GM19238 (cell line): ENCODE results near the gene LIME1.
A peak's percentile ranks its signal among the peaks of the same experiment; 100 is the strongest.

Source experiments
- DNase-seq: peaks from one replicate; pipeline ENCODE4 v3.0.0; 2011; ENCODE audit warnings: low spot score; ENCODE audit not compliant: insufficient read length

Gene LIME1

DNA sequence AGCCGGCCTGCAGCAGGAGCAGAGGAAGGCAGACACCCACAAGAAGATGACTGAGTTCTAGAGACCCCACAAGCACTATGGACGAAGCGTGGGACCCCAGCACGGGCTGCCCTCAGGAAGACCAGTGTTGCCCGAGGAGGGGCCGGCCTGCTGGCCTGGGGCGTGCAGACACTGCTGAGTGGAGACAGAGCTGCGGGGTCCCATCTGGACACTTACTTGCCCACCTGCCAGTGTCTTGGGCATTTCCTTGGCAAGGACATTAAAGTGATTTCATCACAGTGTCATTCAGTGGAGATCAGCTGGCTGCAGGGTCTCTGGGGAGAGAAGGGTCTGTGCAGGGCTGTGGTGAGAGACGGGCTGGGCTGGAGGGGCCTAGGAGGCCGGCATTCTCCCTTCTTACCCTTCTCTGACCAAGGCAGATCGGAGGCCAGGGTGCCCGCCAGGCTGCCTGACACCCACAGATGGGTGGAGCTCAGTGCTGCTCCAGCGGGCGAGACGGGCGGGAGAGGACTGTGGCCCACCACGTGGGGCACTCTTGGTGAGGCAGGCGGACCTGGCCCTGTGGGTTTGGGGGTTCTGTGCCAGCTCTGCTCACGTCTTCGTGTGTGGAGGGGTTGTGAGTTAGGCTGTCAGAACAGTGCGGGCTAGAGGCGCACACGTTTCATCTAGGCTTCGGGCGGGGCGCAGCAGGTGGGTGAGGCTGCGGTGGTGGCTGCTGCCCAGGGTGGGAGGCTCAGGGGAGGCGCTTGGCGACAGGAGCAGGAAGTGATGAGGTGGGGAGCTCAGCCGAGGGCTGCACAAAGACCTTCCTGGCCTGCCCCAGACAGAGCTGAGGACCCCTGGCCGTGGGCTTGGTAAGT lies at the start of gene LIME1:
TSS of gene LIME1 (plus strand) at position 806 of the 860 bp plus-strand sequence. CDS start 886 bp downstream, outside the sequence.
- peak; percentile 71 for DNase-seq

- DNase-seq: no peak
These were observed 48.9 kb upstream of the LIME1 start for GRCh38 chr20:63687419-63688178.

DNA sequence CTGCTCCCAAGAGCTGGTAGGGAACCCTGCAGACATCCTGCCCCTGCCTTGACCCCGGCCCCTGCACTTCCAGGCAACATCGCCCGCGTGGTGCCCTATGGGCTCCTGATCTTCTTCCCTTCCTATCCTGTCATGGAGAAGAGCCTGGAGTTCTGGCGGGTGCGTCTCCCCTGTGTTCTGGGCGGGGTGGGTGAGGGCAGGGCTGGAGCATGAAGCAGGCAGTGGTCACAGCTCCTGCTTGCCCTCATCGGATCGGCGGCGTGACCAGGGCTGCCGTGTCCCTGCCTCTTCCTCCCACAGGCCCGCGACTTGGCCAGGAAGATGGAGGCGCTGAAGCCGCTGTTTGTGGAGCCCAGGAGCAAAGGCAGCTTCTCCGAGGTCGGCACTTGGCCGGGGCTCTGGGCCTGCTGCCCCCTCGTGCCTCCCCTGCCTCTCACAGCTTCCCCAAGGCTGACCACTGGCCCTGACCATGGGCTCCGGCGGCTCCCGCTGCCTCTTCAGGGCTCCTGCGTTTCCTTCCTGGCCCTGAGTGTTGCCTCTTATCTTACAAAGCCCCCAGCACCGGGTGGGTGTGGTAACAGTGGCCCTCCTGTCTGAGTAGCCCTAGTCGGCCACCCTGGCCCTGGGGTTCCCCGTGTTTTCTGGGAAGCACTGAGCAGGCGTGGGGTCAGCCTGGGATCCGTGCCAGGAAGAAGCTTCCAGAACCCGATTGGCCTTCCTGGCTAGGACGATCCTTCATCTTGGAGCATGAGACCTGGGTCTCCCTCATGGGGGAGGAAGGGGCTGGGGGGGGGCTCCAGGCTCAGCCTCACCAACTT lies 48.0 kb upstream of the LIME1 start:
- DNase-seq: no peak

DNA sequence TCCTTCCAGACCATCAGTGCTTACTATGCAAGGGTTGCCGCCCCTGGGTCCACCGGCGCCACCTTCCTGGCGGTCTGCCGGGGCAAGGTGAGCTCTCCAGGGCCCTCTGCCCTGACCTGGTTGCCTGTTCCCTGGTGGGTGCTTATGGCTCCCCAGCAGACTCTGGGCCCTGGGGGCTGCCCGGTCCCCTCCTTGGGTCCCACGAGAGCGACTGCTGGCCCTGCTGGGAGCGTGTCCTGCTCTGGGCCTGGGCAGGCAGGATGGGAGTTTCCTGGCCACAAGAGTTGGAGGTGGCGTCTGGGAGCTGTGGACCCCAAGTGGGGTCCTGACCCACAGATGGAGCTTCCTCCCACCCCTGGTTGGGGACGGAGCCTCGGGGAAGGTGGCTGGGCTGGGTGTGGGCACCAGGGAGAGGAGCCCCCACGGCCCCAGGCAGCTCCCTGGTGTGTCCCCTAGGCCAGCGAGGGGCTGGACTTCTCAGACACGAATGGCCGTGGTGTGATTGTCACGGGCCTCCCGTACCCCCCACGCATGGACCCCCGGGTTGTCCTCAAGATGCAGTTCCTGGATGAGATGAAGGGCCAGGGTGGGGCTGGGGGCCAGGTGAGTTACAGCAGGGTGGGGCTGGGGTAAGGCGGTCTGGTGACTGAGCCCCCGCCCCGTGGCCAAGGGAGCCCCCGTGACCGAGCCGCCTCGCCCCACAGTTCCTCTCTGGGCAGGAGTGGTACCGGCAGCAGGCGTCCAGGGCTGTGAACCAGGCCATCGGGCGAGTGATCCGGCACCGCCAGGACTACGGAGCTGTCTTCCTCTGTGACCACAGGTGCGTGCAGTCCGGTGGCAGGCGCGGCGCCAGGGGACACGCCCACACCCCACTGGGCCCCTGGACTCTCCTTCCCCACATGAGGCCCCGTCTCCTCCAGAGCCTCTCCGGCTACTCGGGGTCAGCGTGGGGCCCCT lies 47.1 kb upstream of the LIME1 start:
- no peak for DNase-seq

- no peak for DNase-seq
These were observed 46.2 kb upstream of the LIME1 start for GRCh38 chr20:63690003-63690897.

DNA sequence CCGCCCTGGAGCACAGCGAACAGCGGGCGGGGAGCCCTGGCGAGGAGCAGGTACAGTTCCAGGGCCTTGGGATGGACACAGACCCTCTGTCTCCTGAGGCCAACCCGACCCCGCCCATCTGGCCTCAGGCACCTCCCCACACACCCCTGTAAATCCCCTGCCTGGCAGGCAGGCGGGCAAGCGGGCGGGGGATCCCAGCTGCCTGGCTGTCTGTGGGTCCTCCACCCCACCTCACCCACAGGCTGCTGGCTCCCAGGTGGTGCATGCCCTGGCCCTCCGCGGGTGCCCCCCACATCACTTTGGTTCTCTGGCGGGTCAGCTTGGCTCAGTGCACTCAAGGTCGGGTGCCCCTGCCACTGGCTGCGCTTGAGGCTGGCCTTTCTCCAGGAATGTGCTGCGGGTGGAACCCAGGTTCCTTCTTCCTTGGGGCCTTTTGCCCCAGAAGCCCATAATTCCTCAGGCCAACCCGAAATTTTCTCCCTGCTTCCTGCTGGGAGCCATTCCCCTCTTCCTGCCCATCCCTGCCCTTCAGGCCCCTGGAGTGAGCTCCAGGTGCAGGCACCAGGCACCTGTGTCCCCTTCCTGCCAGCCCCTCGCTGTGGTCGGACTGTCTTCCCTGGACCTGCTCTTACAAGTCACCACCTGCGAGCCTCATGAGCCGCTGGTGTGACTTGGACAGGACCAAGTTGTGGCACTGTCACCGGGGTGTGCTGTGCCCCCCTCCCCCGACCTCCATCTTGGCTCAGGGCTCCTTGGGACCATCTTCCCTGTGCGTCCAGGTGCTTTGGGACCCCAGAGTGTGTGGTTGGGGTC lies 45.4 kb upstream of the LIME1 start:
- no peak for DNase-seq

GRCh38 chr20:63691711-63692435 lies 44.6 kb upstream of the LIME1 start:
- no peak for DNase-seq

DNA sequence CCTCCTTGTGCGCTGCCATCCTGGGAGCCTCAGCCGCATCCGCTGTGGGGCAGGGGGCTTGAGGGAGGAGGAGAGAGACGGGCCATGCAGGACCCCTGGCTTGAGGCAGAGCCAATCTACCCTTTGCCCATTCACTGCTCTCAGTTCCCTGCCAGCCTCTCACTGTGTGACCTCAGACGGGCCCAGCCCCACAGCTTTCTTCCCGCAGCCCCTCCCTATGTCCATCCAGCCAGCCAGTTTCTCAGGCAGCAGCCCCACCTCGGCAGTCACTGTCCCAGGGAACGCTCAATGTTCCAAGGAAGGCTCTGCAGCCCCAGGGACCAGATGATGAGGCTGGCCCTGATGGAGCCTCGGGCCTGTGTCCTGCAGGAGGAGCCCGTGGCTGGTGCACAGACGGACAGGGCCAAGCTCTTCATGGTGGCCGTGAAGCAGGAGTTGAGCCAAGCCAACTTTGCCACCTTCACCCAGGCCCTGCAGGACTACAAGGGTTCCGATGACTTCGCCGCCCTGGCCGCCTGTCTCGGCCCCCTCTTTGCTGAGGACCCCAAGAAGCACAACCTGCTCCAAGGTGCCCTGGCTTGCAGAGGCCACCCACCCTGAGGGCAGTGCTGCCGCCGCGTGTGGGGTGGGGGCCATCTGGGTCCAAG lies 43.9 kb upstream of the LIME1 start:
- no peak for DNase-seq

DNA sequence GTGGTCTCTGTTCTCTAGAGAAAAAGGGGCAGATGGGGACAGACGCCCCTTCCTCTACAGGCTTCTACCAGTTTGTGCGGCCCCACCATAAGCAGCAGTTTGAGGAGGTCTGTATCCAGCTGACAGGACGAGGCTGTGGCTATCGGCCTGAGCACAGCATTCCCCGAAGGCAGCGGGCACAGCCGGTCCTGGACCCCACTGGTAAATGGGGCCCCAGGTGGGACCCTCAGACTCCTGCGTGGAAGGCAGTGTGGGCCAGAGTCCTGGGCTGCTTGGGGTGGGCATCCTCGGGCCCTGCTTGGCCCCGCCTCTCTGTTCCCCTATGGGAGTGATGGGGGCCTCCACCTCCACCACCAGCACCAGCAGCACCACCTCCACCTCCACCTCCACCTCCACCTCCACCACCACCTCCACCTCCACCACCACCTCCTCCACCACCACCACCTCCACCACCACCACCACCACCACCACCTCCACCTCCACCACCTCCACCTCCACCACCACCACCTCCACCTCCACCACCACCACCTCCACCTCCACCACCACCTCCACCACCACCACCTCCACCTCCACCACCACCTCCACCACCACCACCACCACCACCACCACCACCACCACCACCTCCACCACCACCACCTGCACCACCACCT lies 43.3 kb upstream of the LIME1 start:
- DNase-seq: no peak

DNA sequence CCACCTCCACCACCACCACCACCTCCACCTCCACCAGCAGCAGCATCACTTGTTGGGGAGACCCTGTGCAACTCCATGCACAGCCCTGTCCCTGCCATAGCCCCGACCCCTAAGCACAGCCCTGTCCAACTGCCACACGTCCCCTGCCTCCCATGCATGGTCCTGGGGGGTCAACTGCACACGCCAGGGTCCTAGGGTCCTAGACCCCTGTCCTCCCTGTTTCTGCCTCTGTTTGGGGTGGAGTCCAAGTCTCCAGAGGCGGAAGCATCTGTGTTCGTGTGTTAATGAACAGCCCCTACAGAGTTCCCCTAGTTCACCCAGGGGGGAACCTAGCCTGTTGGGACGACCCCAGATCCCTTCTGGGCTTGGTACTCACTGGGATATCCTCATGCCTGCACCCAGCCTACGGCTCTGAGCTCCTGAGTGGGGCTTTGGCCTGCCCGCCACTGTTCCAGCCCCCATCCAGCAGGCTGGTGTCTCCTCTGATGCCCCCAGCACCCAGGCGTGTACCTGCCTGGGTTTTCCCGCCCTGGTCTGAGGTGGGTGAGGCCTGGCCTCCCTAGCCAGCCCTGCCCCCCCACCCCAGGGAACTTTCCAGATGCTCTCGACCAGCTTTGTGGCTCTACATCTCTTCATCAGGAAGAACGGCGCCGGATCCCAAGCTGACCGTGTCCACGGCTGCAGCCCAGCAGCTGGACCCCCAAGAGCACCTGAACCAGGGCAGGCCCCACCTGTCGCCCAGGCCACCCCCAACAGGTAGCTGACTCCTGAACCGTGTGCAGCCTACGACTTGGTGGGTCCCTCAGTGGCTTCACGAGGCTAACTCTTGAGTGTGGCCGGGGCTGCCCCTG lies 42.5 kb upstream of the LIME1 start:
- no peak for DNase-seq

- no peak for DNase-seq
These were observed 41.7 kb upstream of the LIME1 start for GRCh38 chr20:63694584-63695423.

DNA sequence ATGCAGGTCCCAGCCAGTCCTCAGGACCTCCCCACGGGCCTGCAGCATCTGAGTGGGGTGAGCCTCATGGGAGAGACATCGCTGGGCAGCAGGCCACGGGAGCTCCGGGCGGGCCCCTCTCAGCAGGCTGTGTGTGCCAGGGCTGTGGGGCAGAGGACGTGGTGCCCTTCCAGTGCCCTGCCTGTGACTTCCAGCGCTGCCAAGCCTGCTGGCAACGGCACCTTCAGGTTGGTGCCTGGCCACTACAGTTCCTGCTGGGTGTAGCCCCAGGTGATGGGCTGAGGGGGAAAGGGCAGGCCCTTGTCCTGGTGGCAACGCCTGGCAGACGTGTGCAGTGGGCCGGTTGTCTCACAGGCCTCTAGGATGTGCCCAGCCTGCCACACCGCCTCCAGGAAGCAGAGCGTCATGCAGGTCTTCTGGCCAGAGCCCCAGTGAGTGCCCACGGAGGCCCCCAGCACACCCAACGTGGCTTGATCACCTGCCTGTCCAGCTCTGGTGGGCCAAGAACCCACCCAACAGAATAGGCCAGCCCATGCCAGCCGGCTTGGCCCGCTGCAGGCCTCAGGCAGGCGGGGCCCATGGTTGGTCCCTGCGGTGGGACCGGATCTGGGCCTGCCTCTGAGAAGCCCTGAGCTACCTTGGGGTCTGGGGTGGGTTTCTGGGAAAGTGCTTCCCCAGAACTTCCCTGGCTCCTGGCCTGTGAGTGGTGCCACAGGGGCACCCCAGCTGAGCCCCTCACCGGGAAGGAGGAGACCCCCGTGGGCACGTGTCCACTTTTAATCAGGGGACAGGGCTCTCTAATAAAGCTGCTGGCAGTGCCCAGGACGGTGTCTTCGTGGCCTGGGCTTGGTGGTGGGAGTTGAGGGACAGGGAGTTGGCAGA lies 40.8 kb upstream of the LIME1 start:
- no peak for DNase-seq

DNA sequence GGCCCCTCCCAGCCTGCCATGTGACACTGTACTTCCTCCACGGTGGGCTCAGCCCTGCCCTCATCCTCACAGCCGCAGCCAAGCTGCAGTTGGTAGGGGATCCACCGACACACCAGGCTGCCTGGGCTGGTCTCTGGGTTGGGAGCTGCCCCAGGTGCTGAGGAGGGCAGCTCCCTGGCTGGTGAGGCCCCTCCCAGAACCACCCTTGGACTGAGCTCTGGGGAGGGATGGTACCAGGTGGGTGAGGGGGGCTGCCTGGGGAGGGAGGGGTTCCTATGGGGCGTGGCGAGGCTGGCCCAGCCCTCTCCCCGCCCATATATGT lies 40.2 kb upstream of the LIME1 start:
- no peak for DNase-seq

DNA sequence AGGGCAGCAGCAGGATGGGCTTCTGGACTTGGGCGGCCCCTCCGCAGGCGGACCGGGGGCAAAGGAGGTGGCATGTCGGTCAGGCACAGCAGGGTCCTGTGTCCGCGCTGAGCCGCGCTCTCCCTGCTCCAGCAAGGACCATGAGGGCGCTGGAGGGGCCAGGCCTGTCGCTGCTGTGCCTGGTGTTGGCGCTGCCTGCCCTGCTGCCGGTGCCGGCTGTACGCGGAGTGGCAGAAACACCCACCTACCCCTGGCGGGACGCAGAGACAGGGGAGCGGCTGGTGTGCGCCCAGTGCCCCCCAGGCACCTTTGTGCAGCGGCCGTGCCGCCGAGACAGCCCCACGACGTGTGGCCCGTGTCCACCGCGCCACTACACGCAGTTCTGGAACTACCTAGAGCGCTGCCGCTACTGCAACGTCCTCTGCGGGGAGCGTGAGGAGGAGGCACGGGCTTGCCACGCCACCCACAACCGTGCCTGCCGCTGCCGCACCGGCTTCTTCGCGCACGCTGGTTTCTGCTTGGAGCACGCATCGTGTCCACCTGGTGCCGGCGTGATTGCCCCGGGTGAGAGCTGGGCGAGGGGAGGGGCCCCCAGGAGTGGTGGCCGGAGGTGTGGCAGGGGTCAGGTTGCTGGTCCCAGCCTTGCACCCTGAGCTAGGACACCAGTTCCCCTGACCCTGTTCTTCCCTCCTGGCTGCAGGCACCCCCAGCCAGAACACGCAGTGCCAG lies 39.7 kb upstream of the LIME1 start, which contains the start of gene TNFRSF6B:
TSS of gene TNFRSF6B (plus strand) at position 25 of the 729 bp plus-strand sequence. CDS start at position 141, 116 bp downstream.
- no peak for DNase-seq
